CD14-positive monocyte (primary cell): ENCODE measurements around the gene ZNF778. TPM values are rescaled to one million over a fixed set of nuclear protein-coding genes. Genes with fewer than 3 reads are reported as not detected.

Experiments used
- DNase-seq, 3 donors: peaks; one replicate each; pipeline ENCODE4 v3.0.0-alpha.2; 2011 to 2022
- H2AFZ ChIP-seq: 2 replicates; pipeline ENCODE4 v1.6.0; 2012; ENCODE audit warnings: mild to moderate bottlenecking, low read depth, low read length, inconsistent platforms; ENCODE audit not compliant: insufficient read depth, poor library complexity, severe bottlenecking
- H3K27ac ChIP-seq, 2 donors: 1 replicate in 1 of 2; 2 replicates in 1 of 2; pipeline ENCODE4 v1.5.1; 2012 to 2013; ENCODE audit warnings: low read length in 2 of 2, control low read depth in 1 of 2, inconsistent platforms in 1 of 2, low read depth in 1 of 2, mild to moderate bottlenecking in 1 of 2
- H3K27me3 ChIP-seq, 2 donors: one replicate each; pipeline versions ENCODE4 v1.6.0 to v1.6.1; 2011 to 2013; ENCODE audit warnings: low read length in 2 of 2; ENCODE audit not compliant: control insufficient read depth in 2 of 2, insufficient read depth in 2 of 2
- H3K36me3 ChIP-seq, 2 donors: replicated peaks in 1 of 2; 1 replicate in 1 of 2; 2 replicates in 1 of 2; pipeline versions ENCODE4 v1.5.1 to v1.6.1; 2012 to 2013; ENCODE audit warnings: low read length in 2 of 2, control low read depth in 1 of 2, inconsistent platforms in 1 of 2, mild to moderate bottlenecking in 1 of 2; ENCODE audit not compliant: insufficient read depth in 2 of 2, control insufficient read depth in 1 of 2
- H3K4me1 ChIP-seq, 2 donors: 1 replicate in 1 of 2; 2 replicates in 1 of 2; pipeline versions ENCODE4 v1.5.1 to v1.6.1; 2012 to 2013; ENCODE audit warnings: low read length in 2 of 2, control low read depth in 1 of 2, inconsistent platforms in 1 of 2, mild to moderate bottlenecking in 1 of 2, moderate library complexity in 1 of 2; ENCODE audit not compliant: insufficient read depth in 2 of 2, control insufficient read depth in 1 of 2
- H3K4me2 ChIP-seq: replicated peaks from 2 replicates; pipeline ENCODE3; 2012; ENCODE audit warnings: low read length, moderate library complexity, mild to moderate bottlenecking; ENCODE audit not compliant: poor library complexity, severe bottlenecking; ENCODE audit errors: extremely low read depth
- H3K4me3 ChIP-seq, 3 experiments: fragments of 200-600 bp in 1 of 3; sonication (generic) in 1 of 3; replicated peaks in 1 of 3; 1 replicate in 2 of 3; 2 replicates in 1 of 3; pipeline ENCODE4 v1.5.1; 2011 to 2013; ENCODE audit warnings: low read length in 3 of 3, mild to moderate bottlenecking in 3 of 3, control low read depth in 2 of 3, low read depth in 2 of 3, inconsistent platforms in 1 of 3, moderate library complexity in 1 of 3
- H3K79me2 ChIP-seq: 2 replicates; pipeline ENCODE4 v1.6.0; 2012; ENCODE audit warnings: mild to moderate bottlenecking, control low read depth, inconsistent platforms, low read length, moderate library complexity; ENCODE audit not compliant: insufficient read depth
- H3K9ac ChIP-seq: 2 replicates; pipeline ENCODE4 v1.6.0; 2017; ENCODE audit warnings: low read length, mild to moderate bottlenecking; ENCODE audit not compliant: insufficient read depth, poor library complexity, severe bottlenecking
- H3K9me3 ChIP-seq, 2 donors: replicated peaks in 1 of 2; 1 replicate in 1 of 2; 2 replicates in 1 of 2; pipeline versions ENCODE4 v1.5.1 to v1.6.1; 2012 to 2013; ENCODE audit warnings: low read length in 2 of 2, control low read depth in 1 of 2; ENCODE audit not compliant: control insufficient read depth in 1 of 2, insufficient read depth in 1 of 2
- H4K20me1 ChIP-seq: 2 replicates; pipeline ENCODE4 v1.6.0; 2012; ENCODE audit warnings: mild to moderate bottlenecking, low read length, control low read depth, moderate library complexity; ENCODE audit not compliant: insufficient read depth
- H3K27ac Mint-ChIP-seq, 7 donors: one replicate each; pipeline ENCODE4 v1.8.0; 2020; ENCODE audit warnings: mild to moderate bottlenecking in 7 of 7, mixed read lengths in 7 of 7, moderate library complexity in 6 of 7, inconsistent platforms in 2 of 7
- H3K27me3 Mint-ChIP-seq, 3 donors: one replicate each; pipeline ENCODE4 v1.8.0; 2021 to 2022; ENCODE audit warnings: low read depth in 3 of 3, mild to moderate bottlenecking in 3 of 3, mixed read lengths in 3 of 3, moderate library complexity in 3 of 3, inconsistent platforms in 1 of 3
- H3K36me3 Mint-ChIP-seq, 2 donors: one replicate each; pipeline ENCODE4 v1.8.0; 2020; ENCODE audit warnings: mixed read lengths in 2 of 2, inconsistent platforms in 1 of 2, mild to moderate bottlenecking in 1 of 2
- H3K4me1 Mint-ChIP-seq: one replicate; pipeline ENCODE4 v1.8.0; 2020; ENCODE audit warnings: mild to moderate bottlenecking, mixed read lengths
- H3K4me3 Mint-ChIP-seq, 2 donors: one replicate each; pipeline ENCODE4 v1.8.0; 2020; ENCODE audit warnings: mild to moderate bottlenecking in 2 of 2, mixed read lengths in 2 of 2, moderate library complexity in 1 of 2
- H3K9me3 Mint-ChIP-seq, 7 donors: one replicate each; pipeline ENCODE4 v1.8.0; 2020 to 2022; ENCODE audit warnings: mixed read lengths in 7 of 7, mild to moderate bottlenecking in 6 of 7, moderate library complexity in 6 of 7, inconsistent platforms in 2 of 7
- CTCF ChIP-seq: fragments of 200-600 bp; IDR thresholded peaks from one replicate; pipeline ENCODE4 v1.8.0; 2022; ENCODE audit warnings: antibody characterized with exemption, mild to moderate bottlenecking
- WGBS: methylation state at CpG from one replicate; pipeline ENCODE4 v1.1.5; 2013; ENCODE audit warnings: missing lambda C conversion rate; ENCODE audit not compliant: insufficient coverage; 5-methylcytosine and 5-hydroxymethylcytosine counted together
- intact Hi-C, 2 donors: fragments of 100-400 bp; cut with micrococcal nuclease; formaldehyde crosslinking; loops; one replicate each; pipeline versions ENCODE4 v1.15.0 to v1.15.1; 2023
- polyA plus RNA-seq, 3 donors: library from polyadenylated mRNA; depleted of rRNA in 1 of 3; unstranded in 2 of 3; stranded (reverse) in 1 of 3; fragments of 300-500 nt in 2 of 3; fragments of >200 nt in 1 of 3; fragmentation: Illumina TruSeq in 2 of 3; gene quantifications; 1 replicate in 2 of 3; 2 replicates in 1 of 3; pipeline ENCODE4 v1.2.3, GENCODE V29; 2012 to 2021

The ZNF778 gene
- polyA plus RNA-seq, 3 donors = 0.51 to 9.0 (median 0.60) TPM

- Mint-ChIP-seq H3K4me3 (peak overlapping the region; percentile 9 to 57), H3K27ac (peak overlapping the region; percentile 4 to 90 (median 83)), H3K36me3 (peaks cover 36 to 44% of the 10 kb centered on the region in 2 donors), H3K9me3 (peaks cover 4 to 20% (median 11%) of the 10 kb centered on the region in 7 donors), H3K4me1 (peaks cover 13% of the 10 kb centered on the region), H3K27me3 (no peaks in the 10 kb centered on the region)
- H4K20me1 ChIP-seq = no peaks in the 10 kb centered on the region
- H3K27me3 ChIP-seq = no peaks in the 10 kb centered on the region
- H3K4me2 ChIP-seq = peak overlapping the region; percentile 24
- intact Hi-C loops = no loop called here
- 20% methylated on average over 10 of the region's 16 CpGs for WGBS
- H3K4me3 ChIP-seq = no peak overlapping the region
- H3K79me2 ChIP-seq = peaks cover 3% of the 10 kb centered on the region
- peaks cover 10 to 16% of the 10 kb centered on the region in 2 donors for H3K4me1 ChIP-seq
- H3K36me3 ChIP-seq = peaks cover 9 to 40% of the 10 kb centered on the region in 2 donors
- no peak for TF ChIP-seq CTCF
- peaks cover 7 to 16% of the 10 kb centered on the region in 2 donors for H3K9me3 ChIP-seq
- H3K9ac ChIP-seq = no peak overlapping the region
- H3K27ac ChIP-seq = peak overlapping the region; percentile 22 to 69
- DNase-seq = peak in 1 of 3 donors; percentile 10
- no peak overlapping the region for H2AFZ ChIP-seq
Measured at GRCh38 chr16:89233678-89234490, 16.4 kb downstream of the ZNF778 start.

- DNase-seq = no peak
- H3K4me1 Mint-ChIP-seq = peaks cover 26% of the 10 kb centered on the region
- H3K27ac Mint-ChIP-seq = no peak overlapping the region
- intact Hi-C loops = no loop called here
- Histone ChIP-seq H3K4me2 (no peak overlapping the region), H3K9ac (no peak overlapping the region), H3K9me3 (no peaks in the 10 kb centered on the region), H3K79me2 (peaks cover 3% of the 10 kb centered on the region), H4K20me1 (no peaks in the 10 kb centered on the region), H3K36me3 (peaks cover 0 to 2% of the 10 kb centered on the region in 2 donors), H3K4me3 (no peak overlapping the region), H3K4me1 (peaks cover 24 to 34% of the 10 kb centered on the region in 2 donors), H3K27me3 (no peaks in the 10 kb centered on the region), H2AFZ (no peak overlapping the region), H3K27ac (no peak overlapping the region)
- TF ChIP-seq CTCF = no peak
- no peak overlapping the region for H3K4me3 Mint-ChIP-seq
- H3K27me3 Mint-ChIP-seq = peaks cover 0 to 5% (median 3%) of the 10 kb centered on the region in 3 donors
- H3K9me3 Mint-ChIP-seq = peaks cover 0 to 4% (median 2%) of the 10 kb centered on the region in 7 donors
- peaks cover 6 to 12% of the 10 kb centered on the region in 2 donors for H3K36me3 Mint-ChIP-seq
- no CpG with 5 or more reads among the region's 3 CpGs for WGBS
Measured at GRCh38 chr16:89237733-89238132, 20.2 kb downstream of the ZNF778 start.
